H9 (cell line): ENCODE results near the gene MAGED2. TPM values are rescaled to one million over a fixed set of nuclear protein-coding genes. Genes with fewer than 3 reads are reported as not detected.

ENCODE experiments used
- DNase-seq: peaks from one replicate; pipeline ENCODE4 v3.0.0-alpha.2; 2017
- H2AFZ ChIP-seq: one replicate; pipeline ENCODE4 v1.6.1; 2013; ENCODE audit warnings: mild to moderate bottlenecking, low read length, control low read depth, moderate library complexity
- H2AK5ac ChIP-seq: 2 replicates; pipeline ENCODE4 v1.6.1; 2013; ENCODE audit warnings: low read length, control low read depth, mixed read lengths; ENCODE audit not compliant: insufficient read length
- H2BK120ac ChIP-seq: one replicate; pipeline ENCODE4 v1.6.1; 2013; ENCODE audit warnings: low read depth, mild to moderate bottlenecking, low read length, control low read depth, inconsistent platforms; ENCODE audit not compliant: poor library complexity, severe bottlenecking
- H2BK12ac ChIP-seq: 2 replicates; pipeline ENCODE4 v1.6.1; 2013; ENCODE audit warnings: low read length, control low read depth, mixed read lengths, low read depth; ENCODE audit not compliant: insufficient read length
- H2BK15ac ChIP-seq: 2 replicates; pipeline ENCODE4 v1.6.1; 2013; ENCODE audit warnings: low read depth, low read length, control low read depth
- H2BK20ac ChIP-seq: one replicate; pipeline ENCODE4 v1.6.1; 2013; ENCODE audit warnings: low read depth, mild to moderate bottlenecking, low read length, control low read depth, inconsistent platforms; ENCODE audit not compliant: poor library complexity, severe bottlenecking
- H2BK5ac ChIP-seq: 2 replicates; pipeline ENCODE4 v1.6.1; 2013; ENCODE audit warnings: low read length, control low read depth, mixed read lengths; ENCODE audit not compliant: insufficient read length
- H3K14ac ChIP-seq: 2 replicates; pipeline ENCODE4 v1.6.1; 2013; ENCODE audit warnings: low read length, control low read depth; ENCODE audit not compliant: insufficient read depth
- H3K18ac ChIP-seq: 2 replicates; pipeline ENCODE4 v1.6.1; 2013; ENCODE audit warnings: low read depth, mild to moderate bottlenecking, mixed read lengths, low read length, control low read depth; ENCODE audit not compliant: insufficient read length
- H3K23ac ChIP-seq: 2 replicates; pipeline ENCODE4 v1.6.1; 2013; ENCODE audit warnings: low read length, control low read depth, mixed read lengths, low read depth; ENCODE audit not compliant: insufficient read length
- H3K23me2 ChIP-seq: 2 replicates; pipeline ENCODE4 v1.6.1; 2013; ENCODE audit warnings: low read depth, mild to moderate bottlenecking, mixed read lengths, low read length, control low read depth; ENCODE audit not compliant: insufficient read length, poor library complexity, severe bottlenecking
- H3K27ac ChIP-seq: 2 replicates; pipeline ENCODE4 v1.5.1; 2013; ENCODE audit warnings: low read length, control low read depth, mixed read lengths, low read depth; ENCODE audit not compliant: insufficient read length
- H3K27me3 ChIP-seq: 2 replicates; pipeline ENCODE4 v1.6.1; 2013; ENCODE audit warnings: low read length, control low read depth, inconsistent platforms; ENCODE audit not compliant: insufficient read depth
- H3K4ac ChIP-seq: 2 replicates; pipeline ENCODE4 v1.6.1; 2013; ENCODE audit warnings: low read depth, mild to moderate bottlenecking, control low read depth, inconsistent platforms, low read length, moderate library complexity
- H3K4me1 ChIP-seq: 2 replicates; pipeline ENCODE4 v1.6.1; 2013; ENCODE audit warnings: low read length, control low read depth, inconsistent platforms; ENCODE audit not compliant: insufficient read depth
- H3K4me2 ChIP-seq: 2 replicates; pipeline ENCODE4 v1.6.1; 2013; ENCODE audit warnings: low read length, control low read depth, mixed read lengths; ENCODE audit not compliant: insufficient read length, insufficient read depth
- H3K56ac ChIP-seq: 2 replicates; pipeline ENCODE4 v1.6.1; 2013; ENCODE audit warnings: low read depth, mild to moderate bottlenecking, mixed read lengths, low read length, control low read depth; ENCODE audit not compliant: insufficient read length
- H3K79me1 ChIP-seq: 2 replicates; pipeline ENCODE4 v1.6.1; 2013; ENCODE audit warnings: low read depth, mild to moderate bottlenecking, moderate library complexity, low read length, control low read depth, inconsistent platforms; ENCODE audit not compliant: insufficient read depth, poor library complexity, severe bottlenecking
- H3K79me2 ChIP-seq: 2 replicates; pipeline ENCODE4 v1.6.1; 2013; ENCODE audit warnings: low read length, control low read depth, inconsistent platforms; ENCODE audit not compliant: insufficient read depth
- H3K9ac ChIP-seq: 2 replicates; pipeline ENCODE4 v1.6.1; 2013; ENCODE audit warnings: low read length, control low read depth, mixed read lengths; ENCODE audit not compliant: insufficient read length; ENCODE audit errors: extremely low read depth
- H3K9me3 ChIP-seq: one replicate; pipeline ENCODE4 v1.6.1; 2013; ENCODE audit warnings: low read depth, low read length, inconsistent platforms; ENCODE audit not compliant: control insufficient read depth
- H3T11ph ChIP-seq: one replicate; pipeline ENCODE4 v1.6.1; 2013; ENCODE audit warnings: mild to moderate bottlenecking, low read length, control low read depth, inconsistent platforms
- H4K20me1 ChIP-seq: one replicate; pipeline ENCODE4 v1.6.1; 2013; ENCODE audit not compliant: control insufficient read depth, insufficient read length, insufficient read depth
- H4K5ac ChIP-seq: 2 replicates; pipeline ENCODE4 v1.6.1; 2013; ENCODE audit warnings: low read depth, mild to moderate bottlenecking, mixed read lengths, low read length, control low read depth; ENCODE audit not compliant: insufficient read length
- H4K8ac ChIP-seq: replicated peaks from 2 replicates; pipeline ENCODE4 v1.6.1; 2013; ENCODE audit warnings: low read length, control low read depth, mixed read lengths, low read depth; ENCODE audit not compliant: insufficient read length
- H4K91ac ChIP-seq: 2 replicates; pipeline ENCODE4 v1.6.1; 2013; ENCODE audit warnings: low read depth, mild to moderate bottlenecking, moderate library complexity, mixed read lengths, low read length, control low read depth; ENCODE audit not compliant: insufficient read length
- H3K27ac Mint-ChIP-seq, 3 experiments: 2 replicates in 2 of 3; 3 replicates in 1 of 3; pipeline ENCODE4 v1.8.0; 2020 to 2021; ENCODE audit warnings: mixed read lengths in 3 of 3, mild to moderate bottlenecking in 1 of 3, moderate library complexity in 1 of 3
- H3K27me3 Mint-ChIP-seq: 2 replicates; pipeline ENCODE4 v1.8.0; 2021; ENCODE audit warnings: low read depth, mild to moderate bottlenecking, moderate library complexity, mixed read lengths
- H3K36me3 Mint-ChIP-seq, 3 experiments: 2 replicates in 2 of 3; 3 replicates in 1 of 3; pipeline ENCODE4 v1.8.0; 2020 to 2021; ENCODE audit warnings: low read depth in 3 of 3, mixed read lengths in 3 of 3; ENCODE audit not compliant: insufficient read depth in 1 of 3
- H3K4me1 Mint-ChIP-seq, 2 experiments: 2 replicates each; pipeline ENCODE4 v1.8.0; 2020; ENCODE audit warnings: mixed read lengths in 2 of 2
- H3K4me3 Mint-ChIP-seq, 2 experiments: 2 replicates in 1 of 2; 3 replicates in 1 of 2; pipeline ENCODE4 v1.8.0; 2020 to 2021; ENCODE audit warnings: mild to moderate bottlenecking in 2 of 2, mixed read lengths in 2 of 2, moderate library complexity in 1 of 2
- H3K9me3 Mint-ChIP-seq, 2 experiments: 2 replicates in 1 of 2; 3 replicates in 1 of 2; pipeline ENCODE4 v1.8.0; 2020; ENCODE audit warnings: mild to moderate bottlenecking in 2 of 2, mixed read lengths in 2 of 2, moderate library complexity in 1 of 2
- WGBS: extraction: QIAGEN DNeasy Blood & Tissue Kit; methylation state at CpG from one replicate; pipeline ENCODE4 v1.1.7; 2013; ENCODE audit warnings: missing lambda C conversion rate, low lambda C conversion rate, mixed read lengths; ENCODE audit not compliant: insufficient read length; ENCODE audit errors: extremely low coverage; 5-methylcytosine and 5-hydroxymethylcytosine counted together
- total RNA-seq: library from RNA; stranded (reverse); gene quantifications from 2 replicates; pipeline ENCODE4 v1.2.1, GENCODE V29; 2021
- TF ChIP-seq, protein P1 (sequence below): fragments of 200-600 bp; sonication (generic); conservative IDR thresholded peaks from 3 replicates; pipeline ENCODE4 v1.8.0; 2021; ENCODE audit warnings: antibody characterized with exemption, mild to moderate bottlenecking

MAGED2 gene
- total RNA-seq, 1 experiment from 2014 or later, result 146 TPM

DNA sequence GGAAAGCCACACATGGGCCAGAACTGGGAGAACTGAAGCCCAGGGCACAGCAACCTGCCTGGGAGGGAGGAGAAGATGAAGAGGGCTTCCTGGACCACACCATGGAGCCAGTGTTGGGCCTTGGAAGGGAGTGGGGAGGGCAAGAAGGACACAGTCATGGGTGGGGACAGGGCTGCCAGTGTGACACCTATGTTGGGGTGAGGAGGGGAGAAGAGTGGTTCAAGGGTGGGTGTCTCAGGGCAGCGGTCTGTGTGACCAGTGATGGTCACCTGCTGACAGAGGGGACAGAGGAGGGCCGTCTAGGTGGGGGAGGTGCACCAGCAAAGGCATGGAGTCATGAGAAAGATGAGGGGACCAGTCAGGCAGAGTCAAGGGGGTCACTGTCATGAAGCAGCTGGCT, 13.8 kb downstream of the MAGED2 start:
- Histone ChIP-seq H4K20me1 (no peaks in the 10 kb centered on the region), H3K9me3 (peaks cover 36% of the 10 kb centered on the region), H3T11ph (no peak overlapping the region), H3K9ac (no peak overlapping the region), H2BK15ac (no peak overlapping the region), H3K27me3 (no peaks in the 10 kb centered on the region), H2BK120ac (no peak overlapping the region), H3K14ac (no peak overlapping the region), H4K5ac (no peak overlapping the region), H3K18ac (no peak overlapping the region), H4K8ac (no peak overlapping the region), H3K56ac (no peak overlapping the region), H3K23me2 (no peaks in the 10 kb centered on the region), H3K27ac (no peak overlapping the region), H4K91ac (no peak overlapping the region), H2AFZ (no peak overlapping the region), H3K4ac (no peak overlapping the region), H3K79me1 (no peaks in the 10 kb centered on the region), H2AK5ac (no peak overlapping the region), H2BK5ac (no peak overlapping the region), H3K23ac (no peak overlapping the region), H2BK20ac (no peak overlapping the region), H3K4me2 (no peak overlapping the region), H3K4me1 (no peaks in the 10 kb centered on the region), H2BK12ac (no peak overlapping the region), H3K79me2 (no peaks in the 10 kb centered on the region)
- Mint-ChIP-seq H3K36me3 (peaks cover 2 to 14% (median 10%) of the 10 kb centered on the region in 3 experiments), H3K9me3 (peaks cover 65 to 72% of the 10 kb centered on the region in 2 experiments), H3K27me3 (peaks cover 4% of the 10 kb centered on the region), H3K4me1 (peaks cover 0 to 6% of the 10 kb centered on the region in 2 experiments; a peak in 1 of 4 replicates), H3K27ac (no peak overlapping the region; a peak in 1 of 7 replicates), H3K4me3 (no peak overlapping the region; a peak in 1 of 5 replicates)
- no peak for DNase-seq
- TF ChIP-seq, protein P1, sequence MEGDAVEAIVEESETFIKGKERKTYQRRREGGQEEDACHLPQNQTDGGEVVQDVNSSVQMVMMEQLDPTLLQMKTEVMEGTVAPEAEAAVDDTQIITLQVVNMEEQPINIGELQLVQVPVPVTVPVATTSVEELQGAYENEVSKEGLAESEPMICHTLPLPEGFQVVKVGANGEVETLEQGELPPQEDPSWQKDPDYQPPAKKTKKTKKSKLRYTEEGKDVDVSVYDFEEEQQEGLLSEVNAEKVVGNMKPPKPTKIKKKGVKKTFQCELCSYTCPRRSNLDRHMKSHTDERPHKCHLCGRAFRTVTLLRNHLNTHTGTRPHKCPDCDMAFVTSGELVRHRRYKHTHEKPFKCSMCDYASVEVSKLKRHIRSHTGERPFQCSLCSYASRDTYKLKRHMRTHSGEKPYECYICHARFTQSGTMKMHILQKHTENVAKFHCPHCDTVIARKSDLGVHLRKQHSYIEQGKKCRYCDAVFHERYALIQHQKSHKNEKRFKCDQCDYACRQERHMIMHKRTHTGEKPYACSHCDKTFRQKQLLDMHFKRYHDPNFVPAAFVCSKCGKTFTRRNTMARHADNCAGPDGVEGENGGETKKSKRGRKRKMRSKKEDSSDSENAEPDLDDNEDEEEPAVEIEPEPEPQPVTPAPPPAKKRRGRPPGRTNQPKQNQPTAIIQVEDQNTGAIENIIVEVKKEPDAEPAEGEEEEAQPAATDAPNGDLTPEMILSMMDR, result no peak
- no CpG with 5 or more reads among the region's 2 CpGs for WGBS
